HepG2 (cell line): ENCODE results near the gene GRHL1. TPM values are rescaled to one million over a fixed set of nuclear protein-coding genes. Genes with fewer than 3 reads are reported as not detected.

Experiments used
- ATM ChIP-seq: fragments of 450-650 bp; IDR thresholded peaks from 2 replicates; pipeline ENCODE4 v1.7.1; 2017; ENCODE audit warnings: mild to moderate bottlenecking, borderline replicate concordance
- CCDC6 ChIP-seq: sonication (generic); formaldehyde crosslinking; IDR thresholded peaks from 2 replicates; pipeline ENCODE4 v1.8.1; 2022; ENCODE audit warnings: mild to moderate bottlenecking, missing genetic modification reagents, moderate library complexity
- CENPBD1 ChIP-seq: sonication (generic); formaldehyde crosslinking; IDR thresholded peaks from 2 replicates; pipeline ENCODE4 v1.8.0; 2022; ENCODE audit warnings: missing genetic modification reagents, low read depth, mild to moderate bottlenecking, borderline replicate concordance
- ETS1 ChIP-seq: sonication (generic); formaldehyde crosslinking; IDR thresholded peaks from 2 replicates; pipeline ENCODE4 v1.4.0; 2020; ENCODE audit warnings: missing genetic modification reagents
- EZH2 ChIP-seq: conservative IDR thresholded peaks from 2 replicates; pipeline ENCODE4 v1.6.1; 2012; ENCODE audit warnings: mild to moderate bottlenecking, low read depth, low read length, moderate library complexity
- FOSL1 ChIP-seq: sonication (generic); formaldehyde crosslinking; IDR thresholded peaks from 2 replicates; pipeline ENCODE4 v1.9.0; 2021; ENCODE audit warnings: missing genetic modification reagents, borderline replicate concordance
- HIC2 ChIP-seq: sonication (generic); formaldehyde crosslinking; IDR thresholded peaks from 2 replicates; pipeline ENCODE4 v1.9.0; 2022; ENCODE audit warnings: low read depth, missing genetic modification reagents
- HMG20B ChIP-seq: conservative IDR thresholded peaks from 2 replicates; pipeline ENCODE4 v1.6.1; 2016; ENCODE audit warnings: missing genetic modification reagents, missing compliant biosample characterization
- IKZF5 ChIP-seq: IDR thresholded peaks from 2 replicates; pipeline ENCODE4 v1.6.1; 2018; ENCODE audit warnings: missing genetic modification reagents, mild to moderate bottlenecking, missing compliant biosample characterization
- JUN ChIP-seq: sonication (generic); formaldehyde crosslinking; IDR thresholded peaks from 2 replicates; pipeline ENCODE4 v1.4.0; 2020; ENCODE audit warnings: mild to moderate bottlenecking, missing genetic modification reagents
- KDM4B ChIP-seq: sonication (generic); formaldehyde crosslinking; IDR thresholded peaks from 2 replicates; pipeline ENCODE4 v1.4.0; 2020; ENCODE audit warnings: missing genetic modification reagents
- SETDB1 ChIP-seq: sonication (generic); formaldehyde crosslinking; IDR thresholded peaks from 2 replicates; pipeline ENCODE4 v1.5.1; 2020; ENCODE audit warnings: missing genetic modification reagents, mild to moderate bottlenecking, borderline replicate concordance
- SOX6 ChIP-seq, 2 experiments: fragments of 450-650 bp in 1 of 2; sonication (generic) in 1 of 2; formaldehyde crosslinking in 1 of 2; IDR thresholded peaks; 2 replicates each; pipeline versions ENCODE4 v1.4.0 to v1.6.1; 2017 to 2020; ENCODE audit warnings: antibody characterized with exemption in 1 of 2, mild to moderate bottlenecking in 1 of 2, missing genetic modification reagents in 1 of 2
- TRIM22 ChIP-seq: fragments of 450-650 bp; IDR thresholded peaks from 2 replicates; pipeline ENCODE4 v1.6.1; 2017
- TSC22D2 ChIP-seq: sonication (generic); formaldehyde crosslinking; IDR thresholded peaks from 2 replicates; pipeline ENCODE4 v1.5.1; 2020; ENCODE audit warnings: missing genetic modification reagents, mild to moderate bottlenecking, borderline replicate concordance
- ZFP36L1 ChIP-seq: sonication (generic); formaldehyde crosslinking; IDR thresholded peaks from 2 replicates; pipeline ENCODE4 v1.8.0; 2022; ENCODE audit warnings: mild to moderate bottlenecking, missing genetic modification reagents, moderate library complexity
- ZGPAT ChIP-seq: IDR thresholded peaks from 2 replicates; pipeline ENCODE4 v1.6.1; 2016; ENCODE audit warnings: mild to moderate bottlenecking
- ZNF331 ChIP-seq: sonication (generic); formaldehyde crosslinking; IDR thresholded peaks from 2 replicates; pipeline ENCODE4 v1.4.0; 2020; ENCODE audit warnings: missing genetic modification reagents
- ZNF543 ChIP-seq: sonication (generic); formaldehyde crosslinking; IDR thresholded peaks from 2 replicates; pipeline ENCODE4 v1.4.0; 2020; ENCODE audit warnings: mild to moderate bottlenecking, missing genetic modification reagents
- ZNF563 ChIP-seq: sonication (generic); formaldehyde crosslinking; IDR thresholded peaks from 2 replicates; pipeline ENCODE4 v1.8.0; 2022; ENCODE audit warnings: mild to moderate bottlenecking, moderate library complexity, missing genetic modification reagents
- ZNF572 ChIP-seq: sonication (generic); formaldehyde crosslinking; IDR thresholded peaks from 2 replicates; pipeline ENCODE4 v1.5.1; 2020; ENCODE audit warnings: mild to moderate bottlenecking, missing genetic modification reagents
- ZNF615 ChIP-seq: sonication (generic); formaldehyde crosslinking; IDR thresholded peaks from 2 replicates; pipeline ENCODE4 v1.5.0; 2020; ENCODE audit warnings: mild to moderate bottlenecking, missing genetic modification reagents, borderline replicate concordance
- polyA plus RNA-seq, 8 experiments: library from polyadenylated mRNA; depleted of rRNA in 3 of 8; stranded (reverse) in 7 of 8; unstranded in 1 of 8; fragments of >200 nt; fragmentation: Illumina TruSeq in 4 of 8; extraction: Trizol in 4 of 8; gene quantifications; 2 replicates each; pipeline versions ENCODE4 v1.2.1 to v1.2.3, GENCODE V29; 2011 to 2016; ENCODE audit warnings: low read depth in 4 of 8, missing spikeins in 1 of 8, mixed read lengths in 1 of 8; ENCODE audit not compliant: insufficient read depth in 1 of 8
- total RNA-seq, 5 experiments: library from RNA; depleted of rRNA; stranded (reverse); fragments of >200 nt; fragmentation: Illumina TruSeq; extraction: Trizol; gene quantifications; 2 replicates each; pipeline ENCODE4 v1.2.3, GENCODE V29; 2016; ENCODE audit warnings: low read depth in 1 of 5

Gene GRHL1
- total and polyA plus RNA-seq, 2 of the 13 experiments (the other 11 are each of a cell fraction or from before 2014, with no cell fraction given) = 9.3 to 12.0 TPM

GRCh38 chr2:10043906-10044601 is 92.6 kb downstream of the GRHL1 start (continued):
- TF ChIP-seq ZNF331 = peak; percentile 36; the same call in 1 of the 2 replicates
- TF ChIP-seq ZNF543 = peak; percentile 11; the same call in 1 of the 2 replicates
- TF ChIP-seq EZH2 = no peak
- no peak for TF ChIP-seq SETDB1 (CRISPR knock-in tag)
- no peak; the same call in 1 of the 2 replicates for TF ChIP-seq CENPBD1 (CRISPR knock-in tag)
- TF ChIP-seq TSC22D2 (CRISPR knock-in tag) = peak; percentile 53; the same call in 1 of the 2 replicates
- no peak for TF ChIP-seq FOSL1 (CRISPR knock-in tag)
- no peak for TF ChIP-seq HIC2 (CRISPR knock-in tag)
- TF ChIP-seq ETS1 (CRISPR knock-in tag) = no peak
- no peak; the same call in 1 of the 2 replicates for TF ChIP-seq ZNF563 (CRISPR knock-in tag)
- TF ChIP-seq JUN (CRISPR knock-in tag) = peak; percentile 81; the same call in 1 of the 2 replicates
- no peak for TF ChIP-seq HMG20B (CRISPR knock-in tag)
- no peak for TF ChIP-seq ZNF572 (CRISPR knock-in tag)
- no peak for TF ChIP-seq SOX6 (IDR thresholded peaks at IDR 0.05)
- peak; percentile 26; the same call in 1 of the 2 replicates for TF ChIP-seq SOX6 (CRISPR knock-in tag; IDR thresholded peaks at IDR 0.05)
- no peak; the same call in 1 of the 2 replicates for TF ChIP-seq ZGPAT
- TF ChIP-seq ZFP36L1 (CRISPR knock-in tag) = 0 out of 2 replicates have a peak, but pooled peaks have one; percentile 80
- TF ChIP-seq KDM4B (CRISPR knock-in tag) = 0 out of 2 replicates have a peak, but pooled peaks have one; percentile 62
- TF ChIP-seq ZNF615 (CRISPR knock-in tag) = no peak
- TF ChIP-seq TRIM22 = no peak
- TF ChIP-seq IKZF5 (CRISPR knock-in tag) = peak; percentile 59; the same call in 1 of the 2 replicates
- peak; percentile 91; the same call in 1 of the 2 replicates for TF ChIP-seq CCDC6
- TF ChIP-seq ATM = no peak
